Measurements from ENCODE around the gene LRRFIP1.

The LRRFIP1 gene

GRCh38 chr2:237630216-237631000 lies 3.0 kb downstream of the LRRFIP1 start:
- no peaks in the 10 kb centered on the region for H3K36me3 ChIP-seq (ENCODE audit: control insufficient read depth in 2 of 2, insufficient read depth in 2 of 2, low read length in 2 of 2)
- no peak overlapping the region for H3K4me3 ChIP-seq (ENCODE audit: low read length in 2 of 2)
- H3K4me1 ChIP-seq (ENCODE audit: control insufficient read depth in 2 of 2, insufficient read depth in 2 of 2, low read length in 2 of 2), result peaks cover 7 to 14% of the 10 kb centered on the region in 2 donors
- H3K9me3 ChIP-seq (ENCODE audit: control insufficient read depth in 2 of 2, low read length in 2 of 2), result no peaks in the 10 kb centered on the region
- H3K9ac ChIP-seq (ENCODE audit: low read depth in 1 of 2, low read length in 2 of 2), result no peak overlapping the region
- peaks cover 8 to 17% of the 10 kb centered on the region in 2 donors for H3K27me3 ChIP-seq (ENCODE audit: control insufficient read depth in 2 of 2, insufficient read depth in 2 of 2, low read length in 2 of 2)
- H3K27ac ChIP-seq (ENCODE audit: low read depth in 2 of 2, low read length in 2 of 2), result no peak overlapping the region

GRCh38 chr2:237631007-237631785 lies 3.8 kb downstream of the LRRFIP1 start:
- Histone ChIP-seq H3K27me3 (ENCODE audit: control insufficient read depth in 2 of 2, insufficient read depth in 2 of 2, low read length in 2 of 2) (peaks cover 5 to 16% of the 10 kb centered on the region in 2 donors), H3K4me1 (ENCODE audit: control insufficient read depth in 2 of 2, insufficient read depth in 2 of 2, low read length in 2 of 2) (peaks cover 7 to 14% of the 10 kb centered on the region in 2 donors), H3K4me3 (ENCODE audit: low read length in 2 of 2) (no peak overlapping the region), H3K27ac (ENCODE audit: low read depth in 2 of 2, low read length in 2 of 2) (no peak overlapping the region), H3K36me3 (ENCODE audit: control insufficient read depth in 2 of 2, insufficient read depth in 2 of 2, low read length in 2 of 2) (no peaks in the 10 kb centered on the region), H3K9ac (ENCODE audit: low read depth in 1 of 2, low read length in 2 of 2) (no peak overlapping the region), H3K9me3 (ENCODE audit: control insufficient read depth in 2 of 2, low read length in 2 of 2) (no peaks in the 10 kb centered on the region)

- H3K4me1 ChIP-seq (ENCODE audit: control insufficient read depth in 2 of 2, insufficient read depth in 2 of 2, low read length in 2 of 2), result peaks cover 7 to 11% of the 10 kb centered on the region in 2 donors
- no peaks in the 10 kb centered on the region for H3K9me3 ChIP-seq (ENCODE audit: control insufficient read depth in 2 of 2, low read length in 2 of 2)
- H3K4me3 ChIP-seq (ENCODE audit: low read length in 2 of 2), result no peak overlapping the region
- peaks cover 3 to 9% of the 10 kb centered on the region in 2 donors for H3K27me3 ChIP-seq (ENCODE audit: control insufficient read depth in 2 of 2, insufficient read depth in 2 of 2, low read length in 2 of 2)
- H3K36me3 ChIP-seq (ENCODE audit: control insufficient read depth in 2 of 2, insufficient read depth in 2 of 2, low read length in 2 of 2), result no peaks in the 10 kb centered on the region
- no peak overlapping the region for H3K27ac ChIP-seq (ENCODE audit: low read depth in 2 of 2, low read length in 2 of 2)
- H3K9ac ChIP-seq (ENCODE audit: low read depth in 1 of 2, low read length in 2 of 2), result no peak overlapping the region
These were observed 4.6 kb downstream of the LRRFIP1 start for GRCh38 chr2:237631801-237632585.

GRCh38 chr2:237633061-237633561 lies 5.7 kb downstream of the LRRFIP1 start:
- H3K9ac ChIP-seq (ENCODE audit: low read depth in 1 of 2, low read length in 2 of 2), result no peak overlapping the region
- no peak overlapping the region for H3K27ac ChIP-seq (ENCODE audit: low read depth in 2 of 2, low read length in 2 of 2)
- H3K27me3 ChIP-seq (ENCODE audit: control insufficient read depth in 2 of 2, insufficient read depth in 2 of 2, low read length in 2 of 2), result peaks cover 3 to 8% of the 10 kb centered on the region in 2 donors
- no peaks in the 10 kb centered on the region for H3K36me3 ChIP-seq (ENCODE audit: control insufficient read depth in 2 of 2, insufficient read depth in 2 of 2, low read length in 2 of 2)
- H3K9me3 ChIP-seq (ENCODE audit: control insufficient read depth in 2 of 2, low read length in 2 of 2), result no peaks in the 10 kb centered on the region
- H3K4me3 ChIP-seq (ENCODE audit: low read length in 2 of 2), result no peak overlapping the region
- H3K4me1 ChIP-seq (ENCODE audit: control insufficient read depth in 2 of 2, insufficient read depth in 2 of 2, low read length in 2 of 2), result peaks cover 4 to 7% of the 10 kb centered on the region in 2 donors

- H3K27me3 ChIP-seq (ENCODE audit: control insufficient read depth in 2 of 2, insufficient read depth in 2 of 2, low read length in 2 of 2), result peaks cover 0 to 4% of the 10 kb centered on the region in 2 donors
- H3K36me3 ChIP-seq (ENCODE audit: control insufficient read depth in 2 of 2, insufficient read depth in 2 of 2, low read length in 2 of 2), result no peaks in the 10 kb centered on the region
- H3K9ac ChIP-seq (ENCODE audit: low read depth in 1 of 2, low read length in 2 of 2), result no peak overlapping the region
- no peak overlapping the region for H3K4me3 ChIP-seq (ENCODE audit: low read length in 2 of 2)
- H3K4me1 ChIP-seq (ENCODE audit: control insufficient read depth in 2 of 2, insufficient read depth in 2 of 2, low read length in 2 of 2), result no peaks in the 10 kb centered on the region
- H3K27ac ChIP-seq (ENCODE audit: low read depth in 2 of 2, low read length in 2 of 2), result no peak overlapping the region
- no peaks in the 10 kb centered on the region for H3K9me3 ChIP-seq (ENCODE audit: control insufficient read depth in 2 of 2, low read length in 2 of 2)
These were observed 9.2 kb downstream of the LRRFIP1 start for GRCh38 chr2:237636578-237636977.

GRCh38 chr2:237637429-237638135 lies 10.2 kb downstream of the LRRFIP1 start:
- H3K4me1 ChIP-seq (ENCODE audit: control insufficient read depth in 2 of 2, insufficient read depth in 2 of 2, low read length in 2 of 2), result no peaks in the 10 kb centered on the region
- no peak overlapping the region for H3K27ac ChIP-seq (ENCODE audit: low read depth in 2 of 2, low read length in 2 of 2)
- H3K9ac ChIP-seq (ENCODE audit: low read depth in 1 of 2, low read length in 2 of 2), result no peak overlapping the region
- peaks cover 0 to 4% of the 10 kb centered on the region in 2 donors for H3K27me3 ChIP-seq (ENCODE audit: control insufficient read depth in 2 of 2, insufficient read depth in 2 of 2, low read length in 2 of 2)
- no peaks in the 10 kb centered on the region for H3K36me3 ChIP-seq (ENCODE audit: control insufficient read depth in 2 of 2, insufficient read depth in 2 of 2, low read length in 2 of 2)
- H3K4me3 ChIP-seq (ENCODE audit: low read length in 2 of 2), result no peak overlapping the region
- H3K9me3 ChIP-seq (ENCODE audit: control insufficient read depth in 2 of 2, low read length in 2 of 2), result no peaks in the 10 kb centered on the region

GRCh38 chr2:237638176-237638575 lies 10.8 kb downstream of the LRRFIP1 start:
- H3K9ac ChIP-seq (ENCODE audit: low read depth in 1 of 2, low read length in 2 of 2), result no peak overlapping the region
- H3K9me3 ChIP-seq (ENCODE audit: control insufficient read depth in 2 of 2, low read length in 2 of 2), result no peaks in the 10 kb centered on the region
- H3K4me3 ChIP-seq (ENCODE audit: low read length in 2 of 2), result no peak overlapping the region
- no peaks in the 10 kb centered on the region for H3K36me3 ChIP-seq (ENCODE audit: control insufficient read depth in 2 of 2, insufficient read depth in 2 of 2, low read length in 2 of 2)
- H3K27me3 ChIP-seq (ENCODE audit: control insufficient read depth in 2 of 2, insufficient read depth in 2 of 2, low read length in 2 of 2), result peaks cover 0 to 4% of the 10 kb centered on the region in 2 donors
- H3K27ac ChIP-seq (ENCODE audit: low read depth in 2 of 2, low read length in 2 of 2), result no peak overlapping the region
- no peaks in the 10 kb centered on the region for H3K4me1 ChIP-seq (ENCODE audit: control insufficient read depth in 2 of 2, insufficient read depth in 2 of 2, low read length in 2 of 2)

- peaks cover 0 to 4% of the 10 kb centered on the region in 2 donors for H3K27me3 ChIP-seq (ENCODE audit: control insufficient read depth in 2 of 2, insufficient read depth in 2 of 2, low read length in 2 of 2)
- no peak overlapping the region for H3K27ac ChIP-seq (ENCODE audit: low read depth in 2 of 2, low read length in 2 of 2)
- no peaks in the 10 kb centered on the region for H3K36me3 ChIP-seq (ENCODE audit: control insufficient read depth in 2 of 2, insufficient read depth in 2 of 2, low read length in 2 of 2)
- no peaks in the 10 kb centered on the region for H3K9me3 ChIP-seq (ENCODE audit: control insufficient read depth in 2 of 2, low read length in 2 of 2)
- no peaks in the 10 kb centered on the region for H3K4me1 ChIP-seq (ENCODE audit: control insufficient read depth in 2 of 2, insufficient read depth in 2 of 2, low read length in 2 of 2)
- H3K4me3 ChIP-seq (ENCODE audit: low read length in 2 of 2), result no peak overlapping the region
- H3K9ac ChIP-seq (ENCODE audit: low read depth in 1 of 2, low read length in 2 of 2), result no peak overlapping the region
These were observed 11.9 kb downstream of the LRRFIP1 start for GRCh38 chr2:237639052-237639835.

GRCh38 chr2:237639836-237640220 lies 12.4 kb downstream of the LRRFIP1 start:
- Histone ChIP-seq H3K27me3 (ENCODE audit: control insufficient read depth in 2 of 2, insufficient read depth in 2 of 2, low read length in 2 of 2) (peaks cover 0 to 4% of the 10 kb centered on the region in 2 donors), H3K36me3 (ENCODE audit: control insufficient read depth in 2 of 2, insufficient read depth in 2 of 2, low read length in 2 of 2) (no peaks in the 10 kb centered on the region), H3K27ac (ENCODE audit: low read depth in 2 of 2, low read length in 2 of 2) (no peak overlapping the region), H3K4me3 (ENCODE audit: low read length in 2 of 2) (no peak overlapping the region), H3K9ac (ENCODE audit: low read depth in 1 of 2, low read length in 2 of 2) (no peak overlapping the region), H3K4me1 (ENCODE audit: control insufficient read depth in 2 of 2, insufficient read depth in 2 of 2, low read length in 2 of 2) (no peaks in the 10 kb centered on the region), H3K9me3 (ENCODE audit: control insufficient read depth in 2 of 2, low read length in 2 of 2) (no peaks in the 10 kb centered on the region)
